ENCODE data around the gene CYP27C1. TPM values are rescaled to one million over a fixed set of nuclear protein-coding genes. Genes with fewer than 3 reads are reported as not detected.

The CYP27C1 gene
- total RNA-seq, 1 donor from 2014 or later, result not detected

DNA sequence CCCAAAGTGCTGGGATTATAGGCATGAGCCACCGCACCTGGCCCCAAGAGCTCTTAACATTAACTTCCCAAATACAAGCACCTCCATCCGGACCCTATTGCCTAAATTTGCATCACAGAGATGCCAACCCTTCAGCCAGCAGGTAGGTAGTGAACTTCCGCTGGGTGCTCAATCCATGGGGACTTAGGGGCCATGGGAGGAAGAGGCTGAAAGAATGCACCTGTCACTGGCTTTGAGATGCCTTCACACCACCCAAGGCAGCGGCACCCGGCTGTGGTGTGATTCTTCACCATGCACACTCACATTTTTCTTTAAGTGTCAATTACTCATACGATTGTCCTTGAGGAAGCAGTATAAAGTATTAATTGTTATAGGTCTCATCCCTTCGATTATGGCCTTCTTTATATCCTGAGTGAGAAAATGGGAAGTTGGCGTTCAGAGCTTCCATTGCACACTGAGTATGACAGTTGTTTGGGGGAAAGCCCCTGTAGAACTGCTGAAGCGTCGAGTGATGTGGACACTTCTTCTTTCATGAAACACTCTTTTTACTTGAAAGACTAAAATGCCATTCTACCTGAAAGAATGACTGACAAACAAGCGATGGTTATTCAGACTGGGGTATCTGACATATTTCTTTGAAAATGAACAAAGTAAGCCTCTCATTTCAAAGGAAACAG lies 61.3 kb downstream of the CYP27C1 start:
- peak overlapping the region; percentile 56 for H3K4me3 Mint-ChIP-seq
- peak; percentile 98 for ATAC-seq (ENCODE audit: low read depth)
- peak overlapping the region; percentile 7 for H3K27ac Mint-ChIP-seq
- DNase-seq, result no peak
- CTCF ChIA-PET, result interaction anchor here (0.6 to 1.1 kb wide), 2 partner anchors 14 to 91 kb away, joined by 3 read pairs; no protein-coding TSS in a partner anchor
- POLR2A ChIA-PET, result interaction anchor here (0.5 to 1.4 kb wide), 2 partner anchors 9 to 78 kb away, joined by 3 read pairs; no protein-coding TSS in a partner anchor
- TF ChIP-seq, protein P1, sequence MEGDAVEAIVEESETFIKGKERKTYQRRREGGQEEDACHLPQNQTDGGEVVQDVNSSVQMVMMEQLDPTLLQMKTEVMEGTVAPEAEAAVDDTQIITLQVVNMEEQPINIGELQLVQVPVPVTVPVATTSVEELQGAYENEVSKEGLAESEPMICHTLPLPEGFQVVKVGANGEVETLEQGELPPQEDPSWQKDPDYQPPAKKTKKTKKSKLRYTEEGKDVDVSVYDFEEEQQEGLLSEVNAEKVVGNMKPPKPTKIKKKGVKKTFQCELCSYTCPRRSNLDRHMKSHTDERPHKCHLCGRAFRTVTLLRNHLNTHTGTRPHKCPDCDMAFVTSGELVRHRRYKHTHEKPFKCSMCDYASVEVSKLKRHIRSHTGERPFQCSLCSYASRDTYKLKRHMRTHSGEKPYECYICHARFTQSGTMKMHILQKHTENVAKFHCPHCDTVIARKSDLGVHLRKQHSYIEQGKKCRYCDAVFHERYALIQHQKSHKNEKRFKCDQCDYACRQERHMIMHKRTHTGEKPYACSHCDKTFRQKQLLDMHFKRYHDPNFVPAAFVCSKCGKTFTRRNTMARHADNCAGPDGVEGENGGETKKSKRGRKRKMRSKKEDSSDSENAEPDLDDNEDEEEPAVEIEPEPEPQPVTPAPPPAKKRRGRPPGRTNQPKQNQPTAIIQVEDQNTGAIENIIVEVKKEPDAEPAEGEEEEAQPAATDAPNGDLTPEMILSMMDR (IDR thresholded peaks at IDR 0.05), result no peak
- peaks cover 3% of the 10 kb centered on the region for H3K27me3 Mint-ChIP-seq
- H3K36me3 Mint-ChIP-seq (ENCODE audit: low read depth), result no peaks in the 10 kb centered on the region
- intact Hi-C loops (cut with micrococcal nuclease), result loop anchor here (1.0 to 5.0 kb wide), 3 partner anchors 51 to 91 kb away; partner anchors contain the start of gene BIN1
- H3K4me1 Mint-ChIP-seq, result peaks cover 37% of the 10 kb centered on the region
- no peaks in the 10 kb centered on the region for H3K9me3 Mint-ChIP-seq

DNA sequence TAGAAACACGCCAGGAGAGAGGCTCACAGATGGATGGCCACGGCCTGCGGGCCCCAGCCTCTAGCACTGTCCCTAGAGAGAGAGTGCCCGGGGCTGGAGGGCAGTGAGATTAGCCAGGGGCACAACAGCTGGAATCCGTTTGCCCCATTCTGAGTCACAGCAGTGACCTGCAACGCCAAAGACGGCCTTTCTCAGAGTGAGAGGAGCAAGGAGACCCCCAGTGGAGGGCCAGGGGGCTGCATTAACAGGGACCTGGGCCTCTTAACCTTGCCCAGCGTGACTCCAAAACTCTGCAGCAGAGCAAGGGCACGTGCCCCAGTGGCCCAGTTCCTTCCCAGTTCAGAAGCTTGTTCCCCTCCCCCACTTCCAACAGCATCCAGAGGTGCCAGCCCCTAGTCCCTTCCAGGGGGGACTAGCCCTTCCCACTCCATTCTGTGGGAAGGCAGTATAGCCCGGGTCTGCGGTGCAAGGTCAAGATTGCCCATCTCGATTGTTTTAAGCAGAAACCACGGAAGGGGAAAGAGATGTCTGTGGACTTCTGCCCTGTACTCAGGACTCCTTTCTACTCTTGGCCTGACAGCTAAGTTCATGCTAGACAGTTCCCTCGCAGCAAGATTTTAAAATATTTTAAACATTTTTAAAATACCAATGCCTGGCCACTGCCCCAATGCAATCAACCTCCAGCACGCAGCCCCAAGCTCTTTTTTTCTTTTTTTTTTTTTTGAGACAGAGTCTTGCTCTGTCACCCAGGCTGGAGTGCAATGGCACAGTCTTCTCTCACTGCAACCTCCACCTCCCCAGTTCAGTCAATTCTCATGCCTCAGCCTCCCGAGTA lies 62.2 kb downstream of the CYP27C1 start:
- Mint-ChIP-seq H3K9me3 (no peaks in the 10 kb centered on the region), H3K4me1 (peaks cover 37% of the 10 kb centered on the region), H3K27ac (no peak overlapping the region), H3K36me3 (ENCODE audit: low read depth) (no peaks in the 10 kb centered on the region), H3K4me3 (no peak overlapping the region), H3K27me3 (no peaks in the 10 kb centered on the region)
- POLR2A ChIA-PET, result interaction anchor here (0.8 to 1.4 kb wide), 2 partner anchors 77 to 90 kb away, joined by 3 to 7 read pairs; no protein-coding TSS in a partner anchor
- CTCF ChIA-PET, result interaction anchor here (1.1 kb wide), 1 partner anchor 90 kb away, joined by 3 read pairs; no protein-coding TSS in a partner anchor
- TF ChIP-seq, protein P1 (IDR thresholded peaks at IDR 0.05), result no peak
- intact Hi-C loops (cut with micrococcal nuclease), result loop anchor here (1.0 to 5.0 kb wide), 2 partner anchors 51 to 91 kb away; partner anchors contain the start of gene BIN1
- DNase-seq (no peak), ATAC-seq (ENCODE audit: low read depth) (no peak)

DNA sequence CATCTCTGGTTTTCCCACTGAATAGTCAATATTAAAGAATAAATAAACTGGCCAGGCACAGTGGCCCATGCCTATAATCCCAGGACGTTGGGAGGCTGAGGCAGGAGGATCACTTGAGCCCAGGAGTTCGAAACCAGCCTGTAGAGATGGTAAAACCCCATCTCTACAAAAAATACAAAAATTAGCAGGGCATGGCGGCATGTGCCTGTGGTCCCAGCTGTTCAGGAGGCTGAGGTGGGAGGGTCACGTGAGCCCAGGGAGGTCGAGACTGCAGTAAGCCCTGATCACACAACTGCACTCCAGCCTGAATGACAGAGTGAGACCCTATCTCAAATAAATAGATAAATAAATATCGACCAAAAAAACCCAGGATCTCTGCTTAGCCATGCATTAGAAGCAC lies 63.0 kb downstream of the CYP27C1 start:
- intact Hi-C loops (cut with micrococcal nuclease), result loop anchor here (5.0 kb wide), 1 partner anchor 90 kb away; no protein-coding TSS in a partner anchor
- Mint-ChIP-seq H3K4me3 (no peak overlapping the region), H3K9me3 (no peaks in the 10 kb centered on the region), H3K36me3 (ENCODE audit: low read depth) (no peaks in the 10 kb centered on the region), H3K4me1 (peaks cover 37% of the 10 kb centered on the region), H3K27me3 (no peaks in the 10 kb centered on the region), H3K27ac (no peak overlapping the region)
- TF ChIP-seq, protein P1 (IDR thresholded peaks at IDR 0.05), result no peak
- ChIA-PET CTCF (no interaction called here), POLR2A (no interaction called here)
- ATAC-seq (ENCODE audit: low read depth) (no peak), DNase-seq (no peak)

DNA sequence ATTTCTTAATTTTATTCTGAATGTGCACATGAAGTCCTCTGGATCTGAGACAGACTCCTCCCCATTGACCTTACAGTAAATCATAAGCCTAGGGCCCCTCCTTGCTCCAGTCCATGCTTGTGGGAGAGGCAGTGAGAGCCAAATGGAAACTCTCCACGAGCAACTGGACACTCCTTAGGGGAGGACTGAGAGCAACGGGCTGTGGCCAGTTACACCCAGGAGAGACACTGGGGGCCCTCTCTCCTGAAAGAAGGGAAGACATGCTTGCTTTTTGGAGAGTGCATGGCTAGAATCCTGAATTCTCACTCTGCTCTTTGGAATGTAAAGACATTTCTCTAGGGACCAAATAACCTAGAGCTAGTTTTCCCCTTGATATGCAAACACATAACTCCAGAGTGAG lies 64.2 kb downstream of the CYP27C1 start:
- no peaks in the 10 kb centered on the region for H3K27me3 Mint-ChIP-seq
- no peak overlapping the region for H3K4me3 Mint-ChIP-seq
- peaks cover 5% of the 10 kb centered on the region for H3K9me3 Mint-ChIP-seq
- ChIA-PET CTCF (no interaction called here), POLR2A (no interaction called here)
- no peak overlapping the region for H3K27ac Mint-ChIP-seq
- DNase-seq (no peak), ATAC-seq (ENCODE audit: low read depth) (no peak)
- H3K4me1 Mint-ChIP-seq, result peaks cover 29% of the 10 kb centered on the region
- intact Hi-C loops (cut with micrococcal nuclease), result loop anchor here (5.0 kb wide), 1 partner anchor 89 kb away; no protein-coding TSS in a partner anchor
- TF ChIP-seq, protein P1 (IDR thresholded peaks at IDR 0.05), result no peak
- no peaks in the 10 kb centered on the region for H3K36me3 Mint-ChIP-seq (ENCODE audit: low read depth)
